Kidney epithelial cell (primary cell): ENCODE results near the gene CLDN25. TPM values are rescaled to one million over a fixed set of nuclear protein-coding genes. Genes with fewer than 3 reads are reported as not detected.

Source experiments
- DNase-seq: peaks from one replicate; pipeline ENCODE4 v3.0.0-alpha.2; 2010; ENCODE audit warnings: low read depth
- H3K27me3 ChIP-seq: 2 replicates; pipeline ENCODE4 v1.6.0; 2011; ENCODE audit warnings: low read length; ENCODE audit not compliant: control insufficient read depth, insufficient read depth
- H3K36me3 ChIP-seq: 2 replicates; pipeline ENCODE4 v1.5.1; 2011; ENCODE audit warnings: low read length; ENCODE audit not compliant: control insufficient read depth, insufficient read depth
- H3K4me3 ChIP-seq: 2 replicates; pipeline ENCODE4 v1.5.1; 2011; ENCODE audit warnings: low read depth, mild to moderate bottlenecking, control low read depth, low read length
- total RNA-seq: library from RNA; depleted of rRNA; stranded (reverse); fragments of >200 nt; gene quantifications from 2 replicates; pipeline ENCODE4 v1.2.3, GENCODE V29; 2015
- TF ChIP-seq, protein P1 (sequence below): IDR thresholded peaks from 2 replicates; pipeline ENCODE4 v1.5.1; 2011; ENCODE audit warnings: mild to moderate bottlenecking, moderate library complexity, low read length, control low read depth, inconsistent platforms; ENCODE audit not compliant: insufficient read depth, poor library complexity, severe bottlenecking

CLDN25 gene
- total RNA-seq, 1 donor from 2014 or later, result not detected

DNA sequence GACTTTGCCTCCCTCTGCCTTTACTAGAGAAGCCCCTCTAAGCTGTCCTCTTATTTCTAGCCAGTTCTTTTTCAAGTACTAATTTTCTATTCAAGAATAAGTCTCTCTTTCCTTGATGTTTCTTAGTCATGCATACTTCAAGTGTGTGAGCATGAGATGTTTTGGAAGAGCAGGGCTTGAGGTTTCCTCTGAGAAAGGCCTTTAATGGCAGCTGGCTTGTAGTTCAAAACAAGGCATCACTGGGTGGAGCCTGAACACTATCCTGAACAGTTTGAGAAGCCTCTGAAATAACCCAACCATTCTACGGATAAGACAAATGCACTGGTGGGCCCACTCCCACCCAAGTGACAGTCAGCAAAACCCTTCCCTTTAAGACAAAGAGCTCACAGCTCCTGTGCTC is 37.6 kb downstream of the CLDN25 start:
- DNase-seq, result no peak
- TF ChIP-seq, protein P1, sequence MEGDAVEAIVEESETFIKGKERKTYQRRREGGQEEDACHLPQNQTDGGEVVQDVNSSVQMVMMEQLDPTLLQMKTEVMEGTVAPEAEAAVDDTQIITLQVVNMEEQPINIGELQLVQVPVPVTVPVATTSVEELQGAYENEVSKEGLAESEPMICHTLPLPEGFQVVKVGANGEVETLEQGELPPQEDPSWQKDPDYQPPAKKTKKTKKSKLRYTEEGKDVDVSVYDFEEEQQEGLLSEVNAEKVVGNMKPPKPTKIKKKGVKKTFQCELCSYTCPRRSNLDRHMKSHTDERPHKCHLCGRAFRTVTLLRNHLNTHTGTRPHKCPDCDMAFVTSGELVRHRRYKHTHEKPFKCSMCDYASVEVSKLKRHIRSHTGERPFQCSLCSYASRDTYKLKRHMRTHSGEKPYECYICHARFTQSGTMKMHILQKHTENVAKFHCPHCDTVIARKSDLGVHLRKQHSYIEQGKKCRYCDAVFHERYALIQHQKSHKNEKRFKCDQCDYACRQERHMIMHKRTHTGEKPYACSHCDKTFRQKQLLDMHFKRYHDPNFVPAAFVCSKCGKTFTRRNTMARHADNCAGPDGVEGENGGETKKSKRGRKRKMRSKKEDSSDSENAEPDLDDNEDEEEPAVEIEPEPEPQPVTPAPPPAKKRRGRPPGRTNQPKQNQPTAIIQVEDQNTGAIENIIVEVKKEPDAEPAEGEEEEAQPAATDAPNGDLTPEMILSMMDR, result no peak
- H3K36me3 ChIP-seq, result no peaks in the 10 kb centered on the region

DNA sequence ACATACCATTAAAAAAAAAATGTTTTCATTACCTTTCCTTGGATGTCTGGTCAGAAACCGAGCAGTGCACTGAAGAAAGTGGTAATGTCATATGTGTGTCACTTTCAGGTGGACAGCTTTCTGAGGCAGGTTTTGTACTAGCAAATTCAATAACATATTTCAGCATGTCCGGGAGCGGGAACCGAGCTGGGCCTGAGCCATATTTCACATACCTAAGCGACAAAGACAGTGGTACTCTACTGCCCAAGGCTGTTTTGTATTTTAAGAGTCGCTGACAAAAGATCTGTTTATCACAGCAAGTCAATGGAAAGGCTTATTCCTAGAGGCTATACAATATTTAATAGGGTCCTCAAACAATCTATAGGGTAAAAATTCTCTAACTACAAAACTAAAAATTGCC is 38.0 kb downstream of the CLDN25 start:
- DNase-seq, result no peak
- no peaks in the 10 kb centered on the region for H3K36me3 ChIP-seq
- no peaks in the 10 kb centered on the region for H3K27me3 ChIP-seq
- no peak overlapping the region for H3K4me3 ChIP-seq
- TF ChIP-seq, protein P1, result no peak

More for the DNA sequence above, 37.6 kb downstream of the CLDN25 start:
- Histone ChIP-seq H3K27me3 (no peaks in the 10 kb centered on the region), H3K4me3 (no peak overlapping the region)

DNA sequence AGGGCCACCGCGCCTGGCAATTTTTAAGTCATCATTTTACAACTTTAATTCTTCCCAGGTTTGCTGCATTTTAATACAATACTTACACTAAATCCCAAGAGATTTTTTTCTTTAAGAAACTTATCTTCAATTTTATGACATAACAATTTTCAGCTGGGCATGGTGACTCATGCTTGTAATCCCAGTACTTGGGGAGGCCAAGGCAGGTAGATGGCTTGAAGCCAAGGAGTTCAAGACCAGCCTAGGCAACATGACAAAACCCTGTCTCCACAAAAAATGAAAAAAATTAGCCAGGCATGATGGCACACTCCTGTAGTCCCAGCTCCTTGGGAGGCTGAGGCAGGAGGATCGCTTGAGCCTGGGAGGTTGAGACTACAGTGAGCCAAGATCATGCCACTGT is 38.8 kb downstream of the CLDN25 start:
- Histone ChIP-seq H3K36me3 (no peaks in the 10 kb centered on the region), H3K4me3 (no peak overlapping the region), H3K27me3 (no peaks in the 10 kb centered on the region)
- no peak for DNase-seq
- TF ChIP-seq, protein P1, result no peak

DNA sequence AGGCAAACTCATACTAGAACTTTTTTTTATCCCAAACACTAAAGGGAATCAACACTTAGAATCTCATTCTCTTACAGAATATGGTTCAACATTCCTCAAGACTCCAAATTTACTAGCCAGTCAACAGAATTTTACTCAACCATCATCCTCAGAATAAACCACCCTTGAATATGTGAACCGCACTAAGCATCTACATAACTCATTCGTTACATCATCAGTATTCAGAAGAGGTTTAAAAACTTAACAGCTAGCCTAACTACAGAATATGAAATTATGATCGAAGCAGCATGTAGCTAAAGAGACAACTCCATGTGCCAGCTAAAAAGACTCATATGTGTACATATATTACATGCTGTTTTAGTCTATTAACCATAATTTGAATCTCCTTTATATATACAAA is 47.9 kb downstream of the CLDN25 start:
- Histone ChIP-seq H3K36me3 (no peaks in the 10 kb centered on the region), H3K27me3 (no peaks in the 10 kb centered on the region), H3K4me3 (no peak overlapping the region)
- no peak for DNase-seq
- TF ChIP-seq, protein P1, result no peak

DNA sequence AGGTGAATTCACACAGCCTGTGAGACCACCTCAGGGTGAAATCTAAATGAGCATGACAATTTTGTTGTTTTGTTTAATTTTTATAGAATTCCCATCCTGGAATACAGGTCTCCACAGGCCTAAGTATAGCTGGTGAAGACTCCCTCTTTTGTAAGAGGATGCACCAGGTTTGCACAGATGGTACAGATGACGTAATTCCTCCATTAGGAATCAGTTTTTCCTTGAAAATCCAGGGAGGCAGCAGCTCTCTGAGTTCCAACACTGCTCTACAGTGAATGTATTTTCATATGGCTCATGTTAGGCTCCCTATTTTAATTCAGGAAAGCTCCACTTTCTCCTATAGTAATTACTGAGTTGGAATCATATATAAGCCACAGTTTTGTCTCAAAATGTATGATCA is 48.6 kb downstream of the CLDN25 start:
- Histone ChIP-seq H3K4me3 (no peak overlapping the region), H3K36me3 (no peaks in the 10 kb centered on the region), H3K27me3 (no peaks in the 10 kb centered on the region)
- TF ChIP-seq, protein P1, result no peak
- DNase-seq, result no peak

DNA sequence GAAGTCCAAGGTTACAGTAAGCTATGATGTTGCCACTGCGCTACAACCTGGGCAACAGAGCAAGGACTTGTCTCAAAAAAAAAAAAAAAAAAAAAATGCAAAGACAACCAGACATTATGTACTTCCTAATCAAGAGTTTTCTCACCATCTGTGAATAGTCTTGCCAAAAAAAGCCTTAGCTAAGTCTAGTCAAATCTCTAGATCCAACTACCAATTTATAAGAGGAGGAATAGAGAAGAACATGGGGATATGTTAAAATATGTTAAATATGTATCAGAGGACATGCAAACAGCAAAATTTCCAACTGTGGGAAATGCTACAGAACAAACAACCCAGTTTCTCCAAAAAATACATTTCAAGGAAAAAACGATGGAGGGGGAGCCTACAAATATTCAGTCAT is 50.2 kb downstream of the CLDN25 start:
- Histone ChIP-seq H3K4me3 (no peak overlapping the region), H3K36me3 (no peaks in the 10 kb centered on the region), H3K27me3 (no peaks in the 10 kb centered on the region)
- DNase-seq, result no peak
- TF ChIP-seq, protein P1, result no peak

Other genes starting within 250 kb of the CLDN25 start
- 0.07 TPM in 1 of 2 replicates, not detected in the other for gene TMPRSS5, start 73.5 kb upstream of the CLDN25 start, total RNA-seq
- 19.0 and 25.2 TPM in 2 replicates for gene ZW10, start 6.1 kb upstream of the CLDN25 start, total RNA-seq
- 22.8 and 23.5 TPM in 2 replicates for gene USP28, start 95.8 kb downstream of the CLDN25 start, total RNA-seq
- not detected in 2 replicates for gene HTR3B, start 125.0 kb downstream of the CLDN25 start, total RNA-seq
- gene HTR3A, start 195.3 kb downstream of the CLDN25 start, total RNA-seq, result 0.25 and 0.27 TPM in 2 replicates